Hair follicle dermal papilla cell (primary cell): Measurements from ENCODE around the gene EPS8L1. TPM values are rescaled to one million over a fixed set of nuclear protein-coding genes. Genes with fewer than 3 reads are reported as not detected.

ENCODE experiments used
- small RNA-seq: library from RNA; depleted of rRNA; stranded (forward); fragments of <200 nt; gene quantifications from one replicate; pipeline ENCODE3, GENCODE V24; 2012
- total RNA-seq: library from RNA; depleted of rRNA; stranded (reverse); fragments of >200 nt; gene quantifications from 2 replicates; pipeline ENCODE4 v1.2.3, GENCODE V29; 2012

EPS8L1 gene
- total RNA-seq, result 0.36 and 0.65 TPM in 2 replicates

GRCh38 chr19:55075371-55075998 is at the start of gene EPS8L1:
Gene EPS8L1, plus strand, starts transcription at chr19:55075869. Its CDS starts 576 bp downstream, at chr19:55076445.

GRCh38 chr19:55062735-55063491 is 12.8 kb upstream of the EPS8L1 start, which contains the start of gene RDH13:
Gene RDH13, minus strand, starts transcription at chr19:55063148. Its CDS starts 116 bp downstream, at chr19:55063032.

GRCh38 chr19:55116859-55117662 is 41.4 kb downstream of the EPS8L1 start, which contains the start of gene PPP1R12C:
Gene PPP1R12C, minus strand, starts transcription at chr19:55117637. Its CDS starts 94 bp downstream, at chr19:55117543.

Small RNA genes within 50 kb of the gene (small RNA-seq; reads per million reads assigned to genes)
- not detected for gene MIR7975

Other genes with a start within 250 kb of the EPS8L1 start
- gene KIR2DS4, start 243.2 kb upstream of the EPS8L1 start, total RNA-seq, result not detected in 2 replicates
- not detected in 2 replicates for gene KIR3DL2, start 225.4 kb upstream of the EPS8L1 start, total RNA-seq
- not detected in 2 replicates for gene FCAR, start 201.6 kb upstream of the EPS8L1 start, total RNA-seq
- gene NCR1, start 169.7 kb upstream of the EPS8L1 start, total RNA-seq, result not detected in 2 replicates
- not detected in 2 replicates for gene NLRP7, start 128.3 kb upstream of the EPS8L1 start, total RNA-seq
- under 0.01 TPM in 1 of 2 replicates, not detected in the other for gene NLRP2, start 109.5 kb upstream of the EPS8L1 start, total RNA-seq
- gene GP6, start 37.6 kb upstream of the EPS8L1 start, total RNA-seq, result not detected in 2 replicates
- gene RDH13, start 12.7 kb upstream of the EPS8L1 start, total RNA-seq, result 8.4 and 12.6 TPM in 2 replicates
- 57.2 and 64.6 TPM in 2 replicates for gene PPP1R12C, start 41.8 kb downstream of the EPS8L1 start, total RNA-seq
- gene TNNT1, start 73.3 kb downstream of the EPS8L1 start, total RNA-seq, result 0.65 and 0.97 TPM in 2 replicates
- not detected in 2 replicates for gene TNNI3, start 81.9 kb downstream of the EPS8L1 start, total RNA-seq
- gene DNAAF3, start 90.7 kb downstream of the EPS8L1 start, total RNA-seq, result 0.24 TPM in 1 of 2 replicates, not detected in the other
- gene SYT5, start 104.4 kb downstream of the EPS8L1 start, total RNA-seq, result not detected in 2 replicates
- 1.1 and 1.2 TPM in 2 replicates for gene PTPRH, start 133.6 kb downstream of the EPS8L1 start, total RNA-seq
- gene TMEM86B, start 152.9 kb downstream of the EPS8L1 start, total RNA-seq, result 1.6 and 3.6 TPM in 2 replicates
- 42.9 and 47.7 TPM in 2 replicates for gene PPP6R1, start 183.1 kb downstream of the EPS8L1 start, total RNA-seq
- 23.4 and 28.8 TPM in 2 replicates for gene HSPBP1, start 204.2 kb downstream of the EPS8L1 start, total RNA-seq
- 4.9 and 5.1 TPM in 2 replicates for gene BRSK1, start 208.1 kb downstream of the EPS8L1 start, total RNA-seq
- not detected in 2 replicates for gene TMEM150B, start 249.5 kb downstream of the EPS8L1 start, total RNA-seq